HL-60 (cell line): ENCODE results near the gene FOXJ3.

Source experiments
- DNase-seq, 2 experiments: peaks; one replicate each; pipeline ENCODE4 v3.0.0-alpha.2; 2010 to 2020; ENCODE audit warnings: low read depth in 1 of 2, low spot score in 1 of 2
- H3K27ac ChIP-seq: fragments of 250-450 bp; sonication (Bioruptor Pico); replicated peaks from 2 replicates; pipeline ENCODE4 v1.5.1; 2020; ENCODE audit warnings: mild to moderate bottlenecking, moderate library complexity
- H3K27me3 ChIP-seq: fragments of 250-450 bp; sonication (Bioruptor Pico); 2 replicates; pipeline ENCODE4 v1.5.1; 2021; ENCODE audit warnings: mild to moderate bottlenecking, moderate library complexity; ENCODE audit not compliant: insufficient read depth, poor library complexity, severe bottlenecking
- H3K4me3 ChIP-seq: replicated peaks from 2 replicates; pipeline ENCODE4 v1.5.1; 2011; ENCODE audit warnings: mild to moderate bottlenecking, control low read depth, low read length; ENCODE audit not compliant: insufficient read depth
- GABPA ChIP-seq: IDR thresholded peaks from 2 replicates; pipeline ENCODE4 v1.6.1; 2012; ENCODE audit warnings: low read depth
- POLR2AphosphoS5 ChIP-seq: IDR thresholded peaks from 2 replicates; pipeline ENCODE4 v1.6.1; 2012; ENCODE audit warnings: low read depth
- SPI1 ChIP-seq: IDR thresholded peaks from 2 replicates; pipeline ENCODE4 v1.6.1; 2012; ENCODE audit warnings: low read depth, mild to moderate bottlenecking, borderline replicate concordance
- TF ChIP-seq, protein P1 (sequence below): IDR thresholded peaks from 2 replicates; pipeline ENCODE4 v1.6.1; 2012; ENCODE audit warnings: low read depth; ENCODE audit not compliant: insufficient replicate concordance
- TF ChIP-seq, protein P2 (sequence below): IDR thresholded peaks from one replicate; pipeline ENCODE4 v1.5.1; 2011; ENCODE audit warnings: low read length, control low read depth, inconsistent platforms; ENCODE audit not compliant: insufficient read depth

Gene FOXJ3

DNA sequence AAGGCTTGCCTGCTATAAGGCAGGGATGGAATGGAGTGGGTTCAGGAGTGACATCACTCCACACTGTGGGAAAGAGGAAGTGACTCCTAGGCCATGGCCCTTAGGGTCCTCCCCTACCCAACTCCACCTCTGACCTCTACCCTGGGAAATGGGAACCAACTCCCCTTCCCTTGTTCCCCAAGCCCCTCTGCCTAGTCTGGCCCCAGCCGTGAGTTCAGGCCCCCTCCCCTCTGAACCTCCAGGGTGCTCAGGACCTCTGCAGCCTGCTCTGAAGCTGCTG, 166.7 kb downstream of the FOXJ3 start:
- no peak for TF ChIP-seq POLR2AphosphoS5
- TF ChIP-seq SPI1, result peak; percentile 82
- DNase-seq, result peak in 1 of 2 experiments; percentile 24
- H3K4me3 ChIP-seq, result no peak overlapping the region
- H3K27me3 ChIP-seq, result no peaks in the 10 kb centered on the region
- no peak overlapping the region for H3K27ac ChIP-seq

DNA sequence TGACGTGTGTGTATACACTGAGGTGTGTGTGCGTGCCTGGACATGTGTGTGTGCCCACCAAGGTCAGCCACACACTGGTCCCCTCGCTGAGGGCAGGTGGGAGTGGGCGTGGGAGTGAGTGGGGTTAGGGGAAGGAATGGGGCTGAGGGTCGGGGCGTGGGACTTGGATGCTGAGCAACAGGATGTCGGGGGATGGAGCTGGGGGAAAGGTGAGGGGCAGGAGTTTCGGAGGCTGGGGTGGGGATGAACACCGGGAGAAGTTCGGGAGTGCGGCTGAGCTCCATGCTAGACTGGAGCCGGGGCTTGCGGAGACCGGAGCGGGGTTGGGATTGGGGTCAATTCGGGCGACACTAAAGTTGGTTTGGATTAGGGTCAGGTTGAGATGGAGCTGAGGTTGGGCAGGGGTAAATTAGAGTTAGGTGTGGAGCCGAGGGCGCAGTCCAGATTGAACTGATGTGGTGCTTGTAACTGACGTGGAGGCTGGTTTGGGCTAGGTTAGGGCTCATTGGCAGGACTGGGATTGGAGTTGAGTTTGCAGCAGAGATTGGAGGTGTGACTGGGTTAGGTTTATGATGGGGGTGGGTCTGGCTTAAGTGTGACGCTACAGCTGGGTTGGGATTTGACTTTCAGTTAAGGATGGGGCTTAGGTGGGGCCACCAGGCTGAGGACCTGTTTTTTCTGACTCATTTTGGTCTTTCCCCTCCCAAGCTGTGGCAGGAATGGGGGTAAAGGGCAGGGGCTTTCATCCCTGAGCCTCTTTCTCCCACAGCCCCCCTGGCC, 167.2 kb downstream of the FOXJ3 start:
- Histone ChIP-seq H3K4me3 (no peak overlapping the region), H3K27me3 (no peaks in the 10 kb centered on the region), H3K27ac (no peak overlapping the region)
- no peak for TF ChIP-seq SPI1
- TF ChIP-seq POLR2AphosphoS5, result no peak
- TF ChIP-seq GABPA, result no peak
- no peak for DNase-seq

DNA sequence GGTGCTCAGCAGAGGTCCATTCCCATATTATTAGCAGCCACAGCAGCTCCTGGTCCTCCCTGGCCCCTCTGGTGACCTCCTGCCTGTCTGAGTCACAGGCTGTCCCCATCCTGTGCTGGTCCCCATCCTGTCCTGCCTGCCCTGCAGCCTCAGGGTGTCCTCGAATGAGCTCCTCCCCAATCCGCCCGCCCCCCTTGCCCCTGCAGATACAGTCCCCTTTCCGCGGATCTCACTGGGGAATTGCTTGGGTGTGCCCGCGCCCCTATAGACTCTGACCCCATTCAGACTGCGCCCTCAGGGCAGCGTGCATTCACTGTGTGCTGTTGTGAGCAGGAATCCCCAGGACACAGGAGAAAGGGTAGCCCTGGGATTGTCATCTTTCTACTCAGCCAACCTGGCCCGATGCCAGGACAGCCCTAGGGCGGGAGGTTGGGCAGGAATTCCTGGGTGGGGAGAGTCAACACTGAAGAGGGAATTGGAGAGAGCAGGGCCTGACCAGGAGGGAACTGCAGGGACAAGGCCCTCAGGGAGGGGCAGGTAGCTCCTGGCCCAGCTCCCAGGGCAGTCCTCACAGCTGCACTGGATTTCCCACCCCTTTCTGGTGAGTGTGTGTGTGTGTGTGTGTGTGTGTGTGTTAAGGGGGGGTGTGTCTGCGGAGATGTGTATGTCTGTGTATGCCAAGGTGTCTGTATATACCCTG, 169.4 kb downstream of the FOXJ3 start:
- DNase-seq, result no peak
- Histone ChIP-seq H3K27ac (no peak overlapping the region), H3K27me3 (no peaks in the 10 kb centered on the region), H3K4me3 (no peak overlapping the region)
- TF ChIP-seq, protein P1, sequence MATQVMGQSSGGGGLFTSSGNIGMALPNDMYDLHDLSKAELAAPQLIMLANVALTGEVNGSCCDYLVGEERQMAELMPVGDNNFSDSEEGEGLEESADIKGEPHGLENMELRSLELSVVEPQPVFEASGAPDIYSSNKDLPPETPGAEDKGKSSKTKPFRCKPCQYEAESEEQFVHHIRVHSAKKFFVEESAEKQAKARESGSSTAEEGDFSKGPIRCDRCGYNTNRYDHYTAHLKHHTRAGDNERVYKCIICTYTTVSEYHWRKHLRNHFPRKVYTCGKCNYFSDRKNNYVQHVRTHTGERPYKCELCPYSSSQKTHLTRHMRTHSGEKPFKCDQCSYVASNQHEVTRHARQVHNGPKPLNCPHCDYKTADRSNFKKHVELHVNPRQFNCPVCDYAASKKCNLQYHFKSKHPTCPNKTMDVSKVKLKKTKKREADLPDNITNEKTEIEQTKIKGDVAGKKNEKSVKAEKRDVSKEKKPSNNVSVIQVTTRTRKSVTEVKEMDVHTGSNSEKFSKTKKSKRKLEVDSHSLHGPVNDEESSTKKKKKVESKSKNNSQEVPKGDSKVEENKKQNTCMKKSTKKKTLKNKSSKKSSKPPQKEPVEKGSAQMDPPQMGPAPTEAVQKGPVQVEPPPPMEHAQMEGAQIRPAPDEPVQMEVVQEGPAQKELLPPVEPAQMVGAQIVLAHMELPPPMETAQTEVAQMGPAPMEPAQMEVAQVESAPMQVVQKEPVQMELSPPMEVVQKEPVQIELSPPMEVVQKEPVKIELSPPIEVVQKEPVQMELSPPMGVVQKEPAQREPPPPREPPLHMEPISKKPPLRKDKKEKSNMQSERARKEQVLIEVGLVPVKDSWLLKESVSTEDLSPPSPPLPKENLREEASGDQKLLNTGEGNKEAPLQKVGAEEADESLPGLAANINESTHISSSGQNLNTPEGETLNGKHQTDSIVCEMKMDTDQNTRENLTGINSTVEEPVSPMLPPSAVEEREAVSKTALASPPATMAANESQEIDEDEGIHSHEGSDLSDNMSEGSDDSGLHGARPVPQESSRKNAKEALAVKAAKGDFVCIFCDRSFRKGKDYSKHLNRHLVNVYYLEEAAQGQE, result no peak
- TF ChIP-seq, protein P2, sequence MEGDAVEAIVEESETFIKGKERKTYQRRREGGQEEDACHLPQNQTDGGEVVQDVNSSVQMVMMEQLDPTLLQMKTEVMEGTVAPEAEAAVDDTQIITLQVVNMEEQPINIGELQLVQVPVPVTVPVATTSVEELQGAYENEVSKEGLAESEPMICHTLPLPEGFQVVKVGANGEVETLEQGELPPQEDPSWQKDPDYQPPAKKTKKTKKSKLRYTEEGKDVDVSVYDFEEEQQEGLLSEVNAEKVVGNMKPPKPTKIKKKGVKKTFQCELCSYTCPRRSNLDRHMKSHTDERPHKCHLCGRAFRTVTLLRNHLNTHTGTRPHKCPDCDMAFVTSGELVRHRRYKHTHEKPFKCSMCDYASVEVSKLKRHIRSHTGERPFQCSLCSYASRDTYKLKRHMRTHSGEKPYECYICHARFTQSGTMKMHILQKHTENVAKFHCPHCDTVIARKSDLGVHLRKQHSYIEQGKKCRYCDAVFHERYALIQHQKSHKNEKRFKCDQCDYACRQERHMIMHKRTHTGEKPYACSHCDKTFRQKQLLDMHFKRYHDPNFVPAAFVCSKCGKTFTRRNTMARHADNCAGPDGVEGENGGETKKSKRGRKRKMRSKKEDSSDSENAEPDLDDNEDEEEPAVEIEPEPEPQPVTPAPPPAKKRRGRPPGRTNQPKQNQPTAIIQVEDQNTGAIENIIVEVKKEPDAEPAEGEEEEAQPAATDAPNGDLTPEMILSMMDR, result no peak
- TF ChIP-seq GABPA (no peak), SPI1 (no peak), POLR2AphosphoS5 (no peak)

DNA sequence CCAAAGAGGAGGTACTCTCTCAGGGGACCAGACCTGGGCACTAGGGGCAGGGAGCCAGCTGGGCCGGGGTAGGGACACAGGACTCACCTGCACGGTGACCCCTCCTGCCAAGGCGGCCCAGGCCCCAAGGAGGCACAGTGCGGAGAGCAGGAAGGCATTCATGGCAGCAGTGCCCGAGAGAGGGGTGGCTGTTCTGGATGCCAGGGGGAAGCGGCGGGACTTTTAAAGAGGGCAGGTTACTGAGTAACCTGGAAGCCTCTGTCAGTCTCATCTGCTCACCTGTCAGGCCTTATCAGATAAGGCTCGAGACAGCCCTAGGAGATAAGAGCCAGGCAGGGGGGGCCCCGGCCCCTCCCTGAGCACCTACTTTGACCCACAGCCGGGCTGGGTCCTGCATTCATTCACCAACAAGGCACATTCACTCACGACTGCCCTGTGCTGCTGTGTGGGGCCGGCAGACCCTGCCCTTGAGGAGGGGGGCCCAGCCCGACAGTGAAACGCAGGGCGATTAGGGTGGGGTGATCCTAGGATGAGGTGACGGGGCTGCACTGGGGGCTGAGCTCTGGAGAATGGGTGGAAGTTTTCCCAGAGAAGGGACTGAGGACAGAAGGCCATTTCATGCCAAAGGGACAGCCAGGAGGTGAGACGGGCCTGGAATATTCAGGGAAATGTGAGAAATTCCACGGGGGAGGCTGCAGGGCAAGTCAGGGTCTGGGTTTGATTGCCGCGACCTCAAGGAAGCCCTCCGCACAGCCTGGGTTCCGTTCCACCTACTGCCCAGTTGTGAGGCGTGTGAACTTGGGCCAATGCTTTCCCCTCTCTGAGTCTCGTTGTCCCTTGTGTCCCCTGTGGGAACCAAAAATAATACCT, 170.2 kb downstream of the FOXJ3 start, which contains the start of gene GUCA2A:
Gene GUCA2A, minus strand, starts transcription at position 195 of the 870 bp plus-strand sequence. Its CDS starts 33 bp downstream, at position 162.
- Histone ChIP-seq H3K4me3 (no peak within 1 kb of the TSS), H3K27ac (no peak within 1 kb of the TSS), H3K27me3 (no peaks in the 10 kb centered on the region)
- no peak for DNase-seq
- TF ChIP-seq SPI1 (no peak), POLR2AphosphoS5 (no peak), GABPA (no peak)
- TF ChIP-seq, protein P1, result no peak
- TF ChIP-seq, protein P2, result no peak
